GM04504 (cell line): Measurements from ENCODE around the gene BTBD10.

ENCODE experiments used
- DNase-seq: peaks from one replicate; pipeline ENCODE4 v3.0.0-alpha.2; 2012; ENCODE audit warnings: low read depth

Gene BTBD10

DNA sequence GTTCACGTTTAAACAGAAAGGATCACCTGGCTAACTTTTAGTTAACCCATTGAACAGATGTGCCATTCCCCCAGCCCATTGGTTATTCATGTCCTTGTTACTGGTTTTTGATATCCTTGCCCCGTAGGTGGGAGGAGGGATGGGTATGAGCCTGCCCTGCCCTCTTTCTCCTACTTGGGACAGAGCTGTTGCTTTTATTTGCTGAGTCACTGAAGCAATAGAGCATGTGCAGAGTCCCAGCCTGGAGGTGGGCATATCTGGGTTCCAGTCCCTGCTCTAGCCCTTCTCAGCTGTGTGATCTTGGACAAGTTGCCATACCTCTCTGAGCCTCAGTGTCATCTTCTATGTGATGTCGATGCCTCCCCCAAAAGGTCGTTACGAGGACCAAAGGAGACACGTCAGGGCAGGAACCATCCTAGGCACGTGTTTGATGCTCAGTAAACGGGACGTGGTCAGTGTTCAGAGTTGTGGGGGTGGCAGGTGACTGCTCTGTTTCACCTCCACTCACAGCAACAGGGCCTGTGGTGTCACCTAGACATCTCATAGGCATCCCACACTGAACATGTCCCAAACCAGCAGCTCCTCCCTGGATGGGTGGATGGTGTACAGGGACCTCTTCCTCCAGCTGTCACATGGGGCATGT lies 124.5 kb downstream of the BTBD10 start:
- peak; percentile 34 for DNase-seq

- no peak for DNase-seq
These were observed 125.0 kb downstream of the BTBD10 start for GRCh38 chr11:13338019-13338426.
